DND-41 (cell line): Measurements from ENCODE around the gene ACSF3.

Source experiments
- ATAC-seq: fragments of 200-7000 bp; cut with Tn5 transposase; 3 replicates; pipeline ENCODE4 v1.9.1; 2021; ENCODE audit warnings: low read depth; ENCODE audit not compliant: insufficient read depth
- DNase-seq: peaks from one replicate; pipeline ENCODE4 v3.0.0-alpha.2; 2020
- H2AFZ ChIP-seq: 2 replicates; pipeline ENCODE4 v1.6.0; 2012; ENCODE audit warnings: low read depth, low read length
- H3K27ac ChIP-seq: 2 replicates; pipeline ENCODE4 v1.5.1; 2012; ENCODE audit warnings: low read length, inconsistent platforms
- H3K27me3 ChIP-seq: fragments of 200-600 bp; sonication (generic); 2 replicates; pipeline ENCODE4 v1.6.0; 2012; ENCODE audit warnings: low read length, mild to moderate bottlenecking, inconsistent platforms; ENCODE audit not compliant: insufficient read depth, poor library complexity
- H3K36me3 ChIP-seq: 2 replicates; pipeline ENCODE4 v1.5.1; 2012; ENCODE audit warnings: low read length, inconsistent platforms; ENCODE audit not compliant: insufficient read depth
- H3K4me1 ChIP-seq: 2 replicates; pipeline ENCODE4 v1.5.1; 2012; ENCODE audit warnings: mild to moderate bottlenecking, low read length; ENCODE audit not compliant: insufficient read depth
- H3K4me2 ChIP-seq: 2 replicates; pipeline ENCODE4 v1.6.0; 2012; ENCODE audit warnings: mild to moderate bottlenecking, moderate library complexity, low read length, inconsistent platforms; ENCODE audit not compliant: insufficient read depth
- H3K4me3 ChIP-seq, 2 experiments: fragments of 200-600 bp in 1 of 2; shearing (Covaris generic) in 1 of 2; 2 replicates each; pipeline ENCODE4 v1.5.1; 2012 to 2016; ENCODE audit warnings: inconsistent platforms in 2 of 2, low read length in 2 of 2, mild to moderate bottlenecking in 2 of 2, low read depth in 1 of 2, moderate library complexity in 1 of 2
- H3K79me2 ChIP-seq: 2 replicates; pipeline ENCODE4 v1.6.0; 2012; ENCODE audit warnings: low read length, inconsistent platforms; ENCODE audit not compliant: insufficient read depth
- H3K9ac ChIP-seq: 2 replicates; pipeline ENCODE4 v1.6.0; 2012; ENCODE audit warnings: low read depth, mild to moderate bottlenecking, inconsistent platforms, low read length, moderate library complexity
- H3K9me3 ChIP-seq: 2 replicates; pipeline ENCODE4 v1.5.1; 2012; ENCODE audit warnings: low read length, moderate library complexity, mild to moderate bottlenecking, inconsistent platforms; ENCODE audit not compliant: insufficient read depth, severe bottlenecking
- H4K20me1 ChIP-seq: 2 replicates; pipeline ENCODE4 v1.6.0; 2012; ENCODE audit warnings: low read length; ENCODE audit not compliant: insufficient read depth
- EZH2 ChIP-seq: IDR thresholded peaks from 3 replicates; pipeline ENCODE4 v1.6.1; 2012; ENCODE audit warnings: borderline replicate concordance, low read depth, mild to moderate bottlenecking, moderate library complexity, low read length, inconsistent platforms; ENCODE audit not compliant: severe bottlenecking
- TF ChIP-seq, protein P1 (sequence below): IDR thresholded peaks from 2 replicates; pipeline ENCODE4 v1.5.1; 2012; ENCODE audit warnings: borderline replicate concordance, low read length, moderate library complexity, mild to moderate bottlenecking; ENCODE audit not compliant: poor library complexity, severe bottlenecking; ENCODE audit errors: extremely low read depth

Gene ACSF3

DNA sequence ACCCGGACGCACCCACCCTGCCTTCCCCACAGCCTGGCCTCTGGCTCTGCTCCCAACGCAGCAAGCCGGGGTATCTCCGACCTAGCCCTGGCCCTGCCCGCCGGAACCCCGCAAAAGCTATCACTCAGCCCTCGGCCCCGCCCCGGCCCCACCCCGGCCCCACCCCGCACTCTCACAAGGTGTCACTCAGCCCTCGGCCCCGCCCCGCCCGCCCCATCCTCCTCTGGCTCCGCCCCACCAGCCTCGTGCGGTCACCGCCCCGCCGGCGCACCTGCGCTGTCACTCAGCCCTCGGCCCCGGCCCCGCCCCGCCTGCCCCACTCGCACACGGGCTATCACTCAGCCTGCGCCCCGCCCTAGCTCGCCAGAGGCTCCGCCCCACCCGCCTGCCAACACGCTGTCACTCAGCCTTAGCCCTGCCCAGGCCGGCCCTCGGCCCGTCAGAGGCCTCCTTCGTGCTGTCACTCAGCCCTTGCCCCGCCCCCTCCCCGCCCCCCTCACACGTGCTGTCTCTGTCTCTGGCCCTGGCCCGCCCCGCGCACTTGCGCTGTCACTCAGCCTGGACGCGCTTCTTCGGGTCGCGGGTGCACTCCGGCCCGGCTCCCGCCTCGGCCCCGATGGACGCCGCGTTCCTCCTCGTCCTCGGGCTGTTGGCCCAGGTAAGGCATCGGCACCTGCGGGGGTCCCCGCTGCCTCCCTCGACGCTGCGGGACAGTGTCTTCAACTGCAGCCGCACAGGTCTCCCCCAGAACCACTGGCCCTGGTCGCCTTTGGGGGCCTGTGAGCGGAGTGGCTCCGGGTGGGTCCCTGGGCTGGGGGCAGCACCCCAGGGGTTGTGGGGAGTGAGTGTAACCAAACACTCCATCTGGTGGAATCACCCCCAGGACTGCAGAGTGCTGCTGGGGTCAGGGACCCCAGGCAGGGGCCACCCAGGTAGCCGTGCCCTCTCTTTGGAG, 77.8 kb downstream of the ACSF3 start, which contains the start of gene CDH15:
Gene CDH15, plus strand, starts transcription at position 533 of the 955 bp plus-strand sequence. Its CDS starts 84 bp downstream, at position 617.
- DNase-seq, result peak; percentile 92
- Histone ChIP-seq H3K4me1 (peaks cover 12% of the 10 kb centered on the region), H3K79me2 (no peaks in the 10 kb centered on the region), H3K27ac (no peak within 1 kb of the TSS), H2AFZ (no peak within 1 kb of the TSS), H3K4me3 (peak within 1 kb of the TSS in 1 of 2 experiments; percentile 27; a peak in 1 of 4 replicates), H3K27me3 (peaks cover 5% of the 10 kb centered on the region), H3K9me3 (no peaks in the 10 kb centered on the region), H3K36me3 (no peaks in the 10 kb centered on the region), H3K4me2 (peak within 1 kb of the TSS; percentile 56), H3K9ac (no peak within 1 kb of the TSS), H4K20me1 (peaks cover 45% of the 10 kb centered on the region)
- no peak for TF ChIP-seq EZH2
- TF ChIP-seq, protein P1, sequence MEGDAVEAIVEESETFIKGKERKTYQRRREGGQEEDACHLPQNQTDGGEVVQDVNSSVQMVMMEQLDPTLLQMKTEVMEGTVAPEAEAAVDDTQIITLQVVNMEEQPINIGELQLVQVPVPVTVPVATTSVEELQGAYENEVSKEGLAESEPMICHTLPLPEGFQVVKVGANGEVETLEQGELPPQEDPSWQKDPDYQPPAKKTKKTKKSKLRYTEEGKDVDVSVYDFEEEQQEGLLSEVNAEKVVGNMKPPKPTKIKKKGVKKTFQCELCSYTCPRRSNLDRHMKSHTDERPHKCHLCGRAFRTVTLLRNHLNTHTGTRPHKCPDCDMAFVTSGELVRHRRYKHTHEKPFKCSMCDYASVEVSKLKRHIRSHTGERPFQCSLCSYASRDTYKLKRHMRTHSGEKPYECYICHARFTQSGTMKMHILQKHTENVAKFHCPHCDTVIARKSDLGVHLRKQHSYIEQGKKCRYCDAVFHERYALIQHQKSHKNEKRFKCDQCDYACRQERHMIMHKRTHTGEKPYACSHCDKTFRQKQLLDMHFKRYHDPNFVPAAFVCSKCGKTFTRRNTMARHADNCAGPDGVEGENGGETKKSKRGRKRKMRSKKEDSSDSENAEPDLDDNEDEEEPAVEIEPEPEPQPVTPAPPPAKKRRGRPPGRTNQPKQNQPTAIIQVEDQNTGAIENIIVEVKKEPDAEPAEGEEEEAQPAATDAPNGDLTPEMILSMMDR, result no peak
- peak; percentile 86 for ATAC-seq

DNA sequence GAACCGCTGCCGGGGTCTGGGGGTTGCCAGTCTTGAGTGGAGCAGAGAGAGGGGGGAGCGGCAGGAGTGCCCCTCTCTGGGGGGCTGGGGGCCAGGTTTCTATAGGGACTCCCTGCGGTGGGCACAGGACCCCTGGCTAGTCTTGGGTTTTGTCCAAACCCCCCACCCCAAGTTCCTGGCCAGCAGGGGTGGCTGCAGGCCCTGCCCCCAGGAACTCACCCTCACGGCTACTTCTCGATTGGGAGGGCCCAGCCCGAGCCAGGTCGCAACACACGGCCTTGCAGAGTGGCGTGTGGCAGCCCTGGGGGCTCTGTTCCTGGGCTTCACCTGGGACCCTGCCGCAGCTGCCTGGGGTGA, 78.5 kb downstream of the ACSF3 start:
- ATAC-seq, result no peak
- H3K9me3 ChIP-seq, result no peaks in the 10 kb centered on the region
- H3K27me3 ChIP-seq, result peaks cover 5% of the 10 kb centered on the region
- no peaks in the 10 kb centered on the region for H3K36me3 ChIP-seq
- H3K4me2 ChIP-seq, result no peak overlapping the region
- peaks cover 45% of the 10 kb centered on the region for H4K20me1 ChIP-seq
- H3K79me2 ChIP-seq, result no peaks in the 10 kb centered on the region
- H3K4me1 ChIP-seq, result peaks cover 12% of the 10 kb centered on the region
- H3K9ac ChIP-seq, result no peak overlapping the region
- no peak for DNase-seq
- TF ChIP-seq, protein P1, result no peak
- no peak for TF ChIP-seq EZH2
- H3K27ac ChIP-seq, result no peak overlapping the region
- H2AFZ ChIP-seq, result no peak overlapping the region
- H3K4me3 ChIP-seq, result no peak overlapping the region

DNA sequence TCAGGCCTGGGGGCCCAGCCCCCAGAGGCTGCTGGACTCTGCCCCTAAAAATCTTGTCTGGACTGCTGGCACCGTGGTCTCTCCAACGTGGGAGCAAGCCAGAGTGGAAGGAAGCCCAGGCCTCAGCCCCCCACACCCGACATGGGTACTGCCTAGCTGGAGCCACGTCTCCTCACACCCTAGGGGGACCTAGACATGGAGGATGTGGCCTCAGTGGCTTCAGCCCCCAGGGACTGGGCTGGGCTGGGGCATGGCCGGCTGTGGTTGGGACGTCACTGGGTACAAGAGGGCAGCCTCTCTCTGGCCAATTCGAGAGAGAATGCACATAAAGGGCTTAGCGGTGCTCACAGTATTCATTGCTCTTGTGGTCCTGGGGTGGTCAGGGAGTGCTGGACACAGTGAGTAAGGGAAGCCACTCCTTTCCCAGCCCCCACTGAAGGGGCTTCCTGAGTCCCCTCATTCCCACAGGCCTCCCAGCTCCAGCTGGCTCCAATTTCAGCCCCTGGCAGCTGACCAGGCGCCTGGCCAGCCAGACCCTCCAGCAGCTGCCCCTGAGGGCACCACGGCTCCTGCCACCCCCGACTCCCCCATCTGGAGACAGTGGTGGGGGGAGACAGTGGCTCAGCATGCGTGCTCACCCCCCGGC, 79.0 kb downstream of the ACSF3 start:
- H3K27ac ChIP-seq, result no peak overlapping the region
- DNase-seq, result no peak
- no peak for ATAC-seq

More for the DNA sequence above, 79.0 kb downstream of the ACSF3 start:
- Histone ChIP-seq H3K9me3 (no peaks in the 10 kb centered on the region), H3K4me2 (no peak overlapping the region), H4K20me1 (peaks cover 45% of the 10 kb centered on the region), H3K4me1 (peaks cover 12% of the 10 kb centered on the region), H3K36me3 (no peaks in the 10 kb centered on the region), H3K27me3 (peaks cover 5% of the 10 kb centered on the region), H3K4me3 (no peak overlapping the region), H2AFZ (no peak overlapping the region), H3K79me2 (no peaks in the 10 kb centered on the region), H3K9ac (no peak overlapping the region)
- TF ChIP-seq, protein P1, result no peak
- TF ChIP-seq EZH2, result no peak
